Measurements from ENCODE around the gene SIT1. TPM values are rescaled to one million over a fixed set of nuclear protein-coding genes. Genes with fewer than 3 reads are reported as not detected.

SIT1 gene
- total and polyA plus RNA-seq, 2 donors (not counting 3 experiments of a cell fraction or from before 2014, with no cell fraction given), result not detected

GRCh38 chr9:35688558-35689541, 38.1 kb upstream of the SIT1 start:
- H3K4me1 ChIP-seq (ENCODE audit: control insufficient read depth, extremely low read depth, insufficient read depth, low read length), result peaks cover 28% of the 10 kb centered on the region
- H3K9me3 ChIP-seq (replicated peaks; ENCODE audit: control insufficient read depth, insufficient read depth, low read length), result no peaks in the 10 kb centered on the region
- no peaks in the 10 kb centered on the region for H3K9me1 ChIP-seq (replicated peaks; ENCODE audit: control insufficient read depth, extremely low read depth, insufficient read depth, low read length)
- peak overlapping the region; percentile 50 for H3K27ac ChIP-seq (ENCODE audit: insufficient read depth, low read depth, low read length)
- peak overlapping the region; percentile 84 for H3K4me2 ChIP-seq (ENCODE audit: insufficient read depth, low read length)
- dilution Hi-C loops (cut with MboI; ENCODE audit: extremely low pct_ligation_motif_present, low sequenced_read_pairs), result no loop called here
- TF ChIP-seq POLR2A (IDR thresholded peaks at IDR 0.05; ENCODE audit: low read depth, low read length) (no peak), FOS (IDR thresholded peaks at IDR 0.05; ENCODE audit: borderline replicate concordance, insufficient read depth, low read length) (peak; percentile 83), POLR2AphosphoS5 (IDR thresholded peaks at IDR 0.05; ENCODE audit: insufficient read depth, low read depth, low read length) (no peak)
- H3K79me2 ChIP-seq (ENCODE audit: control insufficient read depth, insufficient read depth, low read length), result peaks cover 36% of the 10 kb centered on the region
- no peaks in the 10 kb centered on the region for H4K20me1 ChIP-seq (replicated peaks; ENCODE audit: control insufficient read depth, extremely low read depth, insufficient read depth, low read length)
- ChIA-PET CTCF (interaction anchor here (0.8 to 13.5 kb wide), 8 partner anchors 8 to 85 kb away, joined by 3 to 227 read pairs (median 6); partner anchors contain the start of genes ARHGEF39, CCDC107 and RMRP), POLR2A (interaction anchor here (1.2 kb wide), 1 partner anchor 30 kb away, joined by 4 read pairs; the partner anchor contains the start of genes CCDC107 and RMRP)
- intact Hi-C loops (cut with micrococcal nuclease), result loop anchor here (1.0 to 2.0 kb wide), 2 partner anchors 31 to 84 kb away; partner anchors contain the start of genes CCDC107, RMRP and TESK1
- no TSS peak for BruUV-seq (replicated peaks)
- H3K9ac ChIP-seq (replicated peaks; ENCODE audit: extremely low read depth, insufficient read depth, low read length), result peak overlapping the region; percentile 68
- H3K36me3 ChIP-seq (ENCODE audit: control insufficient read depth in 2 of 2, extremely low read depth in 1 of 2, insufficient read depth in 2 of 2, low read length in 2 of 2), result peaks cover 7 to 14% of the 10 kb centered on the region in 2 experiments
- H3K27me3 ChIP-seq (ENCODE audit: control insufficient read depth in 2 of 2, insufficient read depth in 2 of 2, low read length in 2 of 2), result no peaks in the 10 kb centered on the region
- peak overlapping the region; percentile 84 for H2AFZ ChIP-seq (ENCODE audit: low read depth, low read length)
- DNase-seq (ENCODE audit: low read depth, low spot score) (peak; percentile 41), FAIRE-seq (peak; percentile 81)
- peak overlapping the region; percentile 66 to 82 (median 70) for H3K4me3 ChIP-seq (replicated peaks in 1 of 3; ENCODE audit: insufficient read depth in 1 of 3, low read depth in 1 of 3, low read length in 3 of 3)

GRCh38 chr9:35687972-35688557, 37.3 kb upstream of the SIT1 start:
- Histone ChIP-seq H3K79me2 (ENCODE audit: control insufficient read depth, insufficient read depth, low read length) (peaks cover 36% of the 10 kb centered on the region), H3K9me3 (replicated peaks; ENCODE audit: control insufficient read depth, insufficient read depth, low read length) (no peaks in the 10 kb centered on the region), H3K9me1 (replicated peaks; ENCODE audit: control insufficient read depth, extremely low read depth, insufficient read depth, low read length) (no peaks in the 10 kb centered on the region), H3K9ac (replicated peaks; ENCODE audit: extremely low read depth, insufficient read depth, low read length) (no peak overlapping the region), H3K27me3 (ENCODE audit: control insufficient read depth in 2 of 2, insufficient read depth in 2 of 2, low read length in 2 of 2) (no peaks in the 10 kb centered on the region), H4K20me1 (replicated peaks; ENCODE audit: control insufficient read depth, extremely low read depth, insufficient read depth, low read length) (no peaks in the 10 kb centered on the region), H3K4me1 (ENCODE audit: control insufficient read depth, extremely low read depth, insufficient read depth, low read length) (peaks cover 28% of the 10 kb centered on the region), H3K36me3 (ENCODE audit: control insufficient read depth in 2 of 2, extremely low read depth in 1 of 2, insufficient read depth in 2 of 2, low read length in 2 of 2) (peaks cover 7 to 20% of the 10 kb centered on the region in 2 experiments), H3K4me2 (ENCODE audit: insufficient read depth, low read length) (peak overlapping the region; percentile 84), H3K4me3 (replicated peaks in 1 of 3; ENCODE audit: insufficient read depth in 1 of 3, low read depth in 1 of 3, low read length in 3 of 3) (peak overlapping the region in 1 of 3 experiments; percentile 82), H3K27ac (ENCODE audit: insufficient read depth, low read depth, low read length) (no peak overlapping the region), H2AFZ (ENCODE audit: low read depth, low read length) (no peak overlapping the region)
- dilution Hi-C loops (cut with MboI; ENCODE audit: extremely low pct_ligation_motif_present, low sequenced_read_pairs) (no loop called here), intact Hi-C loops (cut with micrococcal nuclease) (loop anchor here (2.0 kb wide), 1 partner anchor 83 kb away; the partner anchor contains the start of gene TESK1)
- POLR2A ChIA-PET, result interaction anchor here (1.2 kb wide), 1 partner anchor 30 kb away, joined by 4 read pairs; the partner anchor contains the start of genes CCDC107 and RMRP
- TF ChIP-seq POLR2AphosphoS5 (IDR thresholded peaks at IDR 0.05; ENCODE audit: insufficient read depth, low read depth, low read length) (no peak), GATA2 (IDR thresholded peaks at IDR 0.05; ENCODE audit: insufficient read depth, insufficient read length, low read depth, low read length) (no peak), MAX (IDR thresholded peaks at IDR 0.05; ENCODE audit: insufficient read depth, insufficient read length) (no peak), CTCF (IDR thresholded peaks at IDR 0.05; ENCODE audit: extremely low read depth in 1 of 2, insufficient read depth in 1 of 2, low read depth in 1 of 2, low read length in 2 of 2) (no peak), FOS (IDR thresholded peaks at IDR 0.05; ENCODE audit: borderline replicate concordance, insufficient read depth, low read length) (no peak), JUN (IDR thresholded peaks at IDR 0.05; ENCODE audit: borderline replicate concordance, insufficient read depth, insufficient read length, low read depth) (no peak), POLR2A (IDR thresholded peaks at IDR 0.05; ENCODE audit: low read depth, low read length) (no peak), MYC (IDR thresholded peaks at IDR 0.05; ENCODE audit: low read depth, low read length) (no peak), EZH2 (IDR thresholded peaks at IDR 0.05; ENCODE audit: borderline replicate concordance, low read depth, low read length, severe bottlenecking) (no peak)
- DNase-seq (ENCODE audit: low read depth, low spot score), result no peak
- CTCF ChIA-PET, result interaction anchor here (0.8 to 13.5 kb wide), 6 partner anchors 8 to 84 kb away, joined by 3 to 227 read pairs (median 6); partner anchors contain the start of genes ARHGEF39, CCDC107 and RMRP
- BruUV-seq (replicated peaks), result no TSS peak
- no peak for FAIRE-seq

All from endothelial cell of umbilical vein (primary cell).